MG63 (cell line): ENCODE measurements around the gene LRRC9. TPM values are rescaled to one million over a fixed set of nuclear protein-coding genes. Genes with fewer than 3 reads are reported as not detected.
"Not testable (repeated sequence)": the region's sequence is repeated elsewhere in the genome, so short reads cannot be mapped to it uniquely, and the experiment has no call there.

Experiments used
- DNase-seq: peaks from one replicate; pipeline ENCODE4 v3.0.0-alpha.2; 2020
- H3K27me3 ChIP-seq: fragments of 250-450 bp; sonication (Bioruptor Pico); 2 replicates; pipeline ENCODE4 v1.5.1; 2020; ENCODE audit warnings: mild to moderate bottlenecking, moderate library complexity
- H3K36me3 ChIP-seq: fragments of 250-450 bp; sonication (Bioruptor Pico); 2 replicates; pipeline ENCODE4 v1.5.1; 2020; ENCODE audit warnings: mild to moderate bottlenecking, moderate library complexity
- H3K4me3 ChIP-seq: fragments of 250-450 bp; sonication (Bioruptor Pico); 2 replicates; pipeline ENCODE4 v1.5.1; 2020; ENCODE audit warnings: mild to moderate bottlenecking, moderate library complexity
- H3K9me3 ChIP-seq: fragments of 250-450 bp; sonication (Bioruptor Pico); 2 replicates; pipeline ENCODE4 v1.5.1; 2020; ENCODE audit warnings: mild to moderate bottlenecking, moderate library complexity
- total RNA-seq: library from RNA; depleted of rRNA; stranded (reverse); fragments of >200 nt; shearing (Covaris generic); gene quantifications from 2 replicates; pipeline ENCODE4 v1.2.3, GENCODE V29; 2014; ENCODE audit warnings: low replicate concordance

Gene LRRC9
- total RNA-seq, 1 experiment from 2014 or later = not detected

GRCh38 chr14:60090864-60091519 lies 171.0 kb downstream of the LRRC9 start:
- Histone ChIP-seq H3K4me3 (peak overlapping the region; percentile 92), H3K36me3 (no peaks in the 10 kb centered on the region)
- peak; percentile 33 for DNase-seq

GRCh38 chr14:60091550-60092525 lies 171.9 kb downstream of the LRRC9 start, which contains the start of gene PCNX4:
Gene PCNX4 (plus strand): TSS chr14:60091923. CDS start chr14:60107639, 15,716 bp downstream.
- Histone ChIP-seq H3K9me3 (no peaks in the 10 kb centered on the region), H3K4me3 (peak within 1 kb of the TSS; percentile 92), H3K36me3 (no peaks in the 10 kb centered on the region), H3K27me3 (no peaks in the 10 kb centered on the region)
- DNase-seq = peak; percentile 94

More at GRCh38 chr14:60090864-60091519, 171.0 kb downstream of the LRRC9 start:
- Histone ChIP-seq H3K9me3 (no peaks in the 10 kb centered on the region), H3K27me3 (no peaks in the 10 kb centered on the region)

GRCh38 chr14:60092526-60092920 lies 172.6 kb downstream of the LRRC9 start:
- peak overlapping the region; percentile 92 for H3K4me3 ChIP-seq
- H3K27me3 ChIP-seq = no peaks in the 10 kb centered on the region
- peaks cover 2% of the 10 kb centered on the region; the same call in 1 of the 2 replicates for H3K36me3 ChIP-seq
- no peaks in the 10 kb centered on the region for H3K9me3 ChIP-seq
- DNase-seq = no peak

DNA sequence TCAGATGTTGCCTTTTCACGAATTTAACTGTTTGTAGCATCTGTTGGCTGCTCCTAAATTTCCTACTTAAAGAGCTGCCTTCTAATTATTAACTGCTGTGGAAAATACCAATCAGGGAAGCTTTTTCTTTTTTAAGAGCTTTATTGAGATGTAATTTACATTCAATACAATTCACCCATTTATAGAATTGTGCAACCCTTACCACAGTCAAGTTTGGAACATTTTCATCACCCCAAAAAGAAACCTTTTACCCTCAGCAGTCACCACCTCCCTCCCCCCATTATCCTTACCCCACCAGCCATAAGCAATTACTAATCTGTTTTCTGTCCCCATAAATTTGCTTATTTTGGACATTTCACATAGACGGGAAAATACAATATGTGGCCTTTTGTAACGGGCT lies 173.1 kb downstream of the LRRC9 start:
- peak overlapping the region; percentile 92 for H3K4me3 ChIP-seq
- H3K9me3 ChIP-seq = no peaks in the 10 kb centered on the region
- DNase-seq = no peak
- peaks cover 6% of the 10 kb centered on the region for H3K36me3 ChIP-seq
- no peaks in the 10 kb centered on the region for H3K27me3 ChIP-seq

DNA sequence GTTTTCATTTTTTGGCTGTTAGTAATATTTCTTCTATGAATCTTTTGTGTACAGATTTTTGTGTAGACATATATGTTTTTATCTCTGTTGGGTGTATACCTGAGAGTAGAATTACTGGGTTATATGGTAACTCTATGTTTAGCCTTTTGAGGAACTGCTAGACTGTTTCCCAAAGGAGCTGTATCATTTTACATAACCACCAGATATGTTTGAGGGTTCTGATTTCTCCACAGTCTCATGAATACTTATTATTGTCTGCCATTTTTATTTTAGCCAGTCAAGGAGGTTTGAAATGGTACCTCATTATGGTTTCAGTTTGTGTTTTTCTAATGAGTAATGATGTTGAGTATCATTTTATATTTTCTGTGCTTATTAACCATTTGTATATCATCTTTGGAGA lies 173.7 kb downstream of the LRRC9 start:
- Histone ChIP-seq H3K36me3 (peaks cover 8% of the 10 kb centered on the region), H3K4me3 (peak overlapping the region; percentile 92), H3K27me3 (no peaks in the 10 kb centered on the region), H3K9me3 (no peaks in the 10 kb centered on the region)
- DNase-seq = no peak

DNA sequence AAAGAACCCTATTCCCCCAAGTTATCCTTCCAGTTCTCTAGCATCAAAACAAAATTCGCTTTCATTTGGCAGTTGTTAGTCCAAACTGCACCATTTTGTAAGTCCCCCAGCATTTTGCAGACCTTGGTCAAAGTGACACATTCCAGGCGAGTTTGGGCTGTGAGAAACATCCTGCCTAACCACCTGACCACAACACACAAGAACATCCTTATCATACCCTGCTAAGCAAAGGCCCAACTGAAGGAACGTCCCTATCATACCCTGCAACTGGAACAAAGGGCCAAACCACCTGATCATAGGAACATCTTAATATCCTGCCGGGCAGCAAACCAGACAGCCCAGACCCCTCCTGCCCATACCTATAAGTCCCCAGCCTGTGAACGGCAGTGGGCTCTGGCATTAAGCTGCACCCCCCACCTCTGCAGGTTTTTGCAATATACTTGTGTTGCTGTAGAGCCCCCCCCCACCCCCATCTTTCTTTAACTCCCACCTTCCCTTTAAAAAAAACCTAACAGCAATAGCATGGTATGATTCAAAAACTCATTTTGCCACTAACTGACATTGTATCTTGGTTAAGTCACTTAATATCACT lies 174.5 kb downstream of the LRRC9 start:
- H3K27me3 ChIP-seq = no peaks in the 10 kb centered on the region
- no peak overlapping the region for H3K4me3 ChIP-seq
- no peak for DNase-seq
- peaks cover 8% of the 10 kb centered on the region for H3K36me3 ChIP-seq
- no peaks in the 10 kb centered on the region for H3K9me3 ChIP-seq

DNA sequence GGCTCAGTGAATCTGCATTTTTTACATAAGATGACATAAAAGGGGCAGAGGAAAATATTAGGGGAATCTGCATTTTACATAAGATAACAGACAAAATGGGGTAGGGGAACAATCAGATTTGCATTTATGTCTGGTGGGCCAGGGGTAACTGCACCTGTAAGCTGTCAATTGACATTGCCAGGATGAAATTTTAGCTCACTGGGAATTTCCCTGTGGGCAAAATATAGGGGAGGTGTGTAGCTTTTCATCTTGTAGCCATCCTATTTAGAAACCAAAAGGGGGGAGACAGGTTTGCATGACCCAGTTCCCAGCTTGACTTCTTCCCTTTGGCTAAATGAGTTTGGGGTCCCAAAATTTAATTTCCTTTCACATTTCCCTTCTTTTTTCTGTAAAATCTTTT lies 175.3 kb downstream of the LRRC9 start:
- no peak overlapping the region for H3K4me3 ChIP-seq
- H3K36me3 ChIP-seq = peaks cover 8% of the 10 kb centered on the region
- no peak for DNase-seq
- no peaks in the 10 kb centered on the region for H3K9me3 ChIP-seq
- no peaks in the 10 kb centered on the region for H3K27me3 ChIP-seq

DNA sequence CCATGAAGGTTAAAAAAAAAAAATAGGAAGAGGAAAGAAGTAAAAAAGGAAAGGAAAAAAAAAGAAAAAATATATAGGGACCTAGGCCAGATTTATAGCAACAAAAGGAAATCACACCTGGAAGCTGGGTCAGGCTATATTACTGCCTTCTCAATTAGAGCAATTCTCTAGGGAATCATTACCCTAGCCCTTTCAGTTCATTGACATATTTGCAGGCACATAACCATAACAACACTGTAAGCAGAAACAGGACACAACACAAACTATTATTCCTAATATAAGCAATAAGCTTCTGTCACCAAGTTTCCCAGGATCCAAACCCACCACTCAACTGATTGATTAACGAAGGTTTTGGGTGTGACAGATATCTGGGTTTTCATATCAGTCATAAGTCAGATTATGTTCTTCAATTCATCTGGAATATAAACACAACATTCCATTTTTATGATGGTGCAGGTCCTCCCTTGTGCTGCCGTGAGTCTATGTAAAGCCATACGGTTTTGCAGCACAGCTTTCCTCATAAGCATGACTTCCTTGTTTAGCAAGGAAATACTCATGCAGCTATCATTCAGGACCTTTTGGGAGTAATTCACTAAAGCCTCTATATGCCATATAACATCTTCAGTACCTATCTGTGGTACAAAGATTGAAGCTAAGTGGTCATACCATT lies 176.0 kb downstream of the LRRC9 start:
- DNase-seq = peak; percentile 35
- Histone ChIP-seq H3K4me3 (no peak overlapping the region), H3K36me3 (peaks cover 8% of the 10 kb centered on the region), H3K9me3 (no peaks in the 10 kb centered on the region), H3K27me3 (no peaks in the 10 kb centered on the region)

GRCh38 chr14:60097974-60098373 lies 178.0 kb downstream of the LRRC9 start:
- DNase-seq = no peak
- Histone ChIP-seq H3K4me3 (no peak overlapping the region), H3K27me3 (no peaks in the 10 kb centered on the region), H3K36me3 (peaks cover 8% of the 10 kb centered on the region), H3K9me3 (no peaks in the 10 kb centered on the region)

- not testable (repeated sequence) for H3K36me3 ChIP-seq, DNase-seq, H3K27me3 ChIP-seq, H3K4me3 ChIP-seq, H3K9me3 ChIP-seq
Measured at GRCh38 chr14:60099855-60100254, 179.9 kb downstream of the LRRC9 start.

DNA sequence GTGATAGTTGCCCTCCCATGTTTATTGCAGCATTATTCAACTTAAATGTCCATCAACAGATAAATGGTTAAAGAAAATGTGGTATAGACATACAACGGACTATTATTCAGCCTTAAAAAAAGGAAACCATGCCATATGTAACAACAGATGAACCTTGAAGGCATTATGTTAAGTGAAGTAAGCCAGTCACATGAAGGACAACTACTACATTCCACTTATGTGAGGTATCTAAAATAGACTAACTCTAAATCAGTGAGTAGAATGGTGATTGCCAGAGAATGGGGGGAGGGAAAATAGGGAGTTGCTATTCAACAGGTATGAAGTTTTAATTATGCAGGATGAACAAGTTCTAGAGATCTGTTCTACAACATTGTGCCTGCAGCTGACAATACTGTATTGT lies 181.8 kb downstream of the LRRC9 start:
- DNase-seq = no peak

GRCh38 chr14:60102389-60102788 lies 182.4 kb downstream of the LRRC9 start:
- DNase-seq = peak; percentile 10
- no peaks in the 10 kb centered on the region for H3K9me3 ChIP-seq
- peaks cover 7% of the 10 kb centered on the region for H3K36me3 ChIP-seq
- H3K27me3 ChIP-seq = no peaks in the 10 kb centered on the region
- no peak overlapping the region for H3K4me3 ChIP-seq

More for the DNA sequence above, 181.8 kb downstream of the LRRC9 start:
- H3K27me3 ChIP-seq = no peaks in the 10 kb centered on the region
- no peak overlapping the region for H3K4me3 ChIP-seq
- H3K36me3 ChIP-seq = peaks cover 8% of the 10 kb centered on the region
- no peaks in the 10 kb centered on the region for H3K9me3 ChIP-seq

DNA sequence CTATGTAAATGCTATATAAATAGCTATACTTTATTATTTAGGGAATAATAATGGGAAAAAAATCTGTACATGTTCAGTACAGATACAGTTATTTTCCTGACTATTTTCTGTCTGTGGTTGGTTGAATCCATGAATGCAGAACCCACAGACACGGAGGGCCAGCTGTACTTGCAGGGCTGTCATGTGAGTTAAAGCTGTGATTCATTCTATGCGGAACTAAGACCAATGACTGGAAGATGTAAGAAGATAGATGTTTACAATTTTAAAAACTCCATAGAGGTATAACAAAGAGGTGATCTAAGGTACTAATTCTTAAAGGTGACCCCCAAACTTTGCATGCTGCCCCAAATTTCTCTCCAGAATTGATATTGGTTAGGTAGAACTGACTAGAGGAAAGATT lies 186.4 kb downstream of the LRRC9 start:
- Histone ChIP-seq H3K27me3 (no peaks in the 10 kb centered on the region), H3K4me3 (no peak overlapping the region), H3K9me3 (no peaks in the 10 kb centered on the region), H3K36me3 (peaks cover 5% of the 10 kb centered on the region)
- no peak for DNase-seq

DNA sequence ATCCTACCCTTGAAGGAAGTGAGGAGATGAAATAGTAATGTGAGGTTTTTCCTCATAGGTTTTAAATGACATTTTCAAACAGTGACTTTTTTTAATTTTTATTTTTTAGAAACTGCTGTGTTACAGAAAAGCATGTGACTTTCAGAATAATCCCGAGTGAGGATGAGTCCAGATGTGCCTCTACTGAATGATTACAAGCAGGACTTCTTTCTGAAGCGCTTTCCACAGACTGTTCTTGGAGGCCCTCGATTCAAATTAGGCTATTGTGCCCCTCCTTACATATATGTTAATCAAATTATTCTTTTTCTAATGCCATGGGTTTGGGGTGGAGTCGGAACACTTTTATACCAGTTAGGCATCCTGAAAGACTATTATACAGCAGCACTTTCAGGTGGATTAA lies 187.5 kb downstream of the LRRC9 start:
- no peaks in the 10 kb centered on the region for H3K9me3 ChIP-seq
- H3K36me3 ChIP-seq = peaks cover 5% of the 10 kb centered on the region
- H3K4me3 ChIP-seq = no peak overlapping the region
- no peak for DNase-seq
- H3K27me3 ChIP-seq = no peaks in the 10 kb centered on the region

GRCh38 chr14:60111732-60112131 lies 191.8 kb downstream of the LRRC9 start:
- no peak overlapping the region for H3K4me3 ChIP-seq
- DNase-seq = no peak
- H3K27me3 ChIP-seq = no peaks in the 10 kb centered on the region
- no peaks in the 10 kb centered on the region for H3K9me3 ChIP-seq
- H3K36me3 ChIP-seq = peaks cover 10% of the 10 kb centered on the region
